Renal pelvis (tissue), 4 donors: ENCODE data around the gene KCNIP4. TPM values are rescaled to one million over a fixed set of nuclear protein-coding genes. Genes with fewer than 3 reads are reported as not detected.

Source experiments
- DNase-seq: peaks from one replicate; pipeline ENCODE4 v3.0.0-alpha.2; 2013
- polyA plus RNA-seq, 3 donors: library from polyadenylated mRNA; unstranded; fragments of 120-200 nt; gene quantifications; one replicate each; pipeline ENCODE4 v1.2.1, GENCODE V29; 2013; ENCODE audit not compliant: insufficient read length in 3 of 3

KCNIP4 gene
- polyA plus RNA-seq, 3 donors: 9.3 to 12.2 (median 11.4) TPM

GRCh38 chr4:20984576-20984836 lies 964.1 kb downstream of the KCNIP4 start:
- no peak for DNase-seq

- DNase-seq: no peak
Observed at GRCh38 chr4:20983763-20984575, 964.6 kb downstream of the KCNIP4 start.

- no peak for DNase-seq
Observed at GRCh38 chr4:20982544-20982943, 966.0 kb downstream of the KCNIP4 start.

DNA sequence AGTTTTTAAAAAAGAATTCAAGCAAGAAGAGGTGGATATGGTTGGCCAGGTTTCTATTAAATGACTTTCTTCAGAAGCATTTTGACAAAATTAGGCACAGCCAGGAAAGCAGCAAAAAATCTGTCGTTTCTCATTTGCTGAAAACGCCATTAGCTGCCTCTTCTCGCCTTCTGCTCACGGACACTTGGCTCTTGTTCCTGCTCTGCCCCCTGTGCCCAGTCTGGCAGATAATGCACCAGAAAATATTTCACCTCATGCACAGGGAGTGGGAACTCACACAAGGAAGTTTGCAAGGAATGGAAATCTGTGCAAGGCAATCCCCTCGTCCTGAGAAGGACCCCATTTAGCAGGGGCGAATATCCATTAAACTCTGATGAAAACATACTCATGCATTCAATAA lies 988.3 kb downstream of the KCNIP4 start:
- no peak for DNase-seq

DNA sequence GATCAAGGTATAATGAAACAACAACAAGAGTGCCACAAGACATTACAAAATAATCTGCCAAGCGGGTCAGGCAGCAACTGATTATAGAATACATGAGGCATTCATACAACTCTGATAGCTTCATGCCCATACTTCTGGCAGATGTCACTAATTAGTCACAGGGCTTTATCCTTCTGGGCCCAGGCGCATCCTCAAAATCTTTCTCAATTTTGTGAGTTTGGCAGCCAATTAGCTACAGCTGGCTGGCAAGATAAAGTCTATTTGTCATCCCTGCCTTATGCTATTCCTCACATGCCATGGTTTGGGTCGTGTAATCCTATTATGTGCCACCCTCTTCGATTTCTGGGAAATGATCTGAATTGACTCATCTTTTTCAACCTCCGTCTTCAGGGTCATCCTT lies 994.0 kb downstream of the KCNIP4 start:
- no peak for DNase-seq

DNA sequence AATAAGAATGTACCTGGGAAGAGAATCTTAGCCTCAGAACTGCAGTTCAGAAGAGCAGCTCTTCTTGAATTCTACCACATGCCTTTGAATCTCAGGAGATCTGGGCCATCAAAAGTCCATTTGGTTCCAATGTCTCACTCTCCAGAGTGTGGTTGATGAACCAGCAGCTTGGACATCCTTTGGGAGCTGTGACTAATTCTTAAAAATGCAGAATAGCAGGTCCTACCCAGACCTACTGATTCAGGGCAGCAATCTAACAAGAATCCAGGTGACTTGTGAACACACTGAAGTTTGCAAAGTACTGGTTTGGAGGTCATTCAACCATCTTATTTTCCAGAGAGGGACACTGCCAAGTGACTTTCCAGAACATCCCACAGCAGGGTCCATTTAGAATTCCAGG lies 1003.6 kb downstream of the KCNIP4 start:
- no peak for DNase-seq

DNA sequence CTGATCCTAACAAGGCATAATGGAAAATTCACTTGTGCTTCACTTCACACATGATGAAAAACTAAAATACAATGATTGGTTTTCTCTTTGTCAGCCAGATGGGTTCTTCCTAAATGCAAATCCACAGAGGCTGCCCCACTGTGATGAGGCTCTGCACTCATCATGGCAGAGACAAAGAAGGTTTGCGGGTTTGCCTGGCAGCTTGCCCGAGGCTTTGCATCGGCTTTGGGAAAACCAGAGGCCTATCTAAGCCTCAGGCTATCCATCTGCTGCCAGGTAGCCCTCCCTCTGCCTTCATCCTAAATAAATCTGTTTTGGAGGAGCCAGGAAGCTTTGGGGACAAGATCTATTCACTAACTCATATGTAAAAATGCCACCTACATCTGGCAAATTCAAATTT lies 1004.1 kb downstream of the KCNIP4 start:
- DNase-seq: no peak

- DNase-seq: no peak
Observed at GRCh38 chr4:20938204-20938603, 1010.4 kb downstream of the KCNIP4 start.

- no peak for DNase-seq
Observed at GRCh38 chr4:20926529-20926928, 1022.0 kb downstream of the KCNIP4 start.

GRCh38 chr4:20925176-20925575 lies 1023.4 kb downstream of the KCNIP4 start:
- DNase-seq: no peak

- no peak for DNase-seq
Observed at GRCh38 chr4:20922962-20923361, 1025.6 kb downstream of the KCNIP4 start.

- DNase-seq: no peak
Observed at GRCh38 chr4:20916106-20916505, 1032.5 kb downstream of the KCNIP4 start.

- no peak for DNase-seq
Observed at GRCh38 chr4:20904966-20905365, 1043.6 kb downstream of the KCNIP4 start.

- DNase-seq: no peak
Observed at GRCh38 chr4:20901851-20902250, 1046.7 kb downstream of the KCNIP4 start.

- DNase-seq: no peak
Observed at GRCh38 chr4:20899591-20899990, 1049.0 kb downstream of the KCNIP4 start.

- no peak for DNase-seq
Observed at GRCh38 chr4:20895988-20896387, 1052.6 kb downstream of the KCNIP4 start.

DNA sequence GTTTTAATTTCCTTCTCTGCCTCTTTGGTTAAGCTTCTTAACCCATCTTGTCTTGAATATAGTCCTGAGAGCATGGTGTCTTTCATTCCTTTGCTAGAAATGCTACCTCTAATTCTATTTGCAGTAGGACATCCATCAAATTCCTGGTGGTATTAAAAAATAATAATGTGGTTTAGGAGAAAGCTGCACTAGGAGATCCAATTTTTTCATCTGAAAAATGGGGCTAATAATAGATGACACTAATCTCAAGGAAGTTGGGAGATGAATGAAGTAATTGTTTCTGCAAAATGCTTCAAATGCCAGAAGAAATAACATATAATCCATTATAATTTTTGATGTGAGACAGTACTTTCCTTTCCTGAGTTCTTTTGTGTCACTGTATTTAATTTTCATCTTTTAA lies 1053.4 kb downstream of the KCNIP4 start:
- DNase-seq: no peak

DNA sequence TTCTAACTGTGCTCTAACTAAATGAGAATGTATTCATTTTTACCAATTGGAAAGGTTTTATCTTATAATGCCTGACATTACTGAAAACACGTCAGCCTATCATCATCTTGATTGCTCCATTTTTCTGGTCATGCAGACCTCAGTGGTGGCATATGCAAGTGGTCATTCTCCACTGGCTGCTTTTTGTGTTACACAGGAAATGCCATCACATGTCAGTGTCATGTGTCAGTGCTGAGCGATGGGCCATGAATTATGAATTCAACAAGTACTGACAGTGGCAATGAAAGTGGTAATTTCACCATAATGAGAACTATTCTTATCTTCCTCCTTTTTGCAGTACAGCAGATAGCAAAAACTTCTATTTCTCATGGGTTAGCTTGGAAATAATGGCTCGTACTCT lies 1057.8 kb downstream of the KCNIP4 start:
- DNase-seq: no peak

DNA sequence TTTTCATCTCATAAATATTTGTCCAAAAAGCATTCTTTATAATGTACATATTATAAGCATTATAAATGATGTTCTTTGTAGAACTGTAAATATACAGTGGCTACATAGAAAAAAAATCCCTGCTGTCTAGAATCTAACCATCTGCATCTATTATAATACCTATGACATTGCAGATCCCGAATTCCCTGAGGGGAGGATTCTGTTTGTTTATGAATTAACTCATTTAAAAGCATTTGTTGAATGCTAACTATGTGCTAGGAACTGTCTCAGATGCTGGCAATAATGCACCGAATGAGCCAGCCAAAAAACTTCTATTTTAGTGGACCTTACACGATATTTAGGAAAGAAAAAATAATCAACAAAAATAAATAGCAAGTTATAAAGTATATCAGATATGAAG lies 1058.7 kb downstream of the KCNIP4 start:
- no peak for DNase-seq

GRCh38 chr4:20883677-20884076 lies 1064.9 kb downstream of the KCNIP4 start:
- no peak for DNase-seq

- DNase-seq: no peak
Observed at GRCh38 chr4:20883231-20883630, 1065.3 kb downstream of the KCNIP4 start.

- DNase-seq: no peak
Observed at GRCh38 chr4:20882500-20882899, 1066.1 kb downstream of the KCNIP4 start.

GRCh38 chr4:20881658-20882057 lies 1066.9 kb downstream of the KCNIP4 start:
- DNase-seq: no peak

DNA sequence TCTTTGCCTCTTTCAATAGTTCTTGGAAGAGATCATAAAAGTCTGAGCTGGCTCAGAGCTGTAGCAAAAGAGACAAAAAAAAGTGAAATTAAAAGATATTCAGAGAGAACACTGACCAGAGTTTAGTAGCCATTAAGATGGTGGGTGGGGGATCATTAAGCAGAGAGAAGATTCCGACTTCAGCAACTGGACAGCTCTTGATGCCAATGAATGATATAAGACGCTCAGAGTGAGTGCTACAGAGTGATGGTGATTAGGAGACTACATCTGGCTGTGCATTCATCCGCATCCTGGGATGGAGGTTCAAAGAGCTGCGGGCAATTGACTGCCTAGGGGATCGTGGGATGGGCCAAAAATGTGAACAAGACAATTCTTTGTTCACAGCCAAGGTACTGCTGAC lies 1069.8 kb downstream of the KCNIP4 start:
- DNase-seq: no peak

DNA sequence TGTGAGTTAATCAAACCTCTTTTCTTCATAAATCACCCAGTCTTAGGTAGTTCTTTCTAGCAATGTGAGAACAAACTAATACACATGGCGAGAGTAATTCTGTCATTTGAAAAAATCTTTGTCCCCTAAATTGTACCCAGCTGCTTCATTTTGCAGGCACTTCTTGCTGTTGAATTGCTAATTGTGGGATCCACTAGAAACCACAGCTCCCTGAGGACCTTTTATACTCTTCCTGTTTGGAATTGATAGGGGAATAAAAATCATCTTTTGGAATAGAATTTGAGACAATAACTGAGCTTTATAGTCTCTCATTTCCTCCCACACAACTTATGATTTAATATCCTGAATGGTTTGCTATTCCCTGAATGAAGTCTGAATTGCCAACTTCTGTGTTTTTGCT lies 1078.1 kb downstream of the KCNIP4 start:
- DNase-seq: no peak
